HG03064 (cell line): ENCODE results near the gene SERPINA6.
A peak's percentile ranks its signal among the peaks of the same experiment; 100 is the strongest.
"Not testable (repeated sequence)": the region's sequence is repeated elsewhere in the genome, so short reads cannot be mapped to it uniquely, and the experiment has no call there.

ENCODE experiments used
- ATAC-seq: cut with Tn5 transposase; IDR thresholded peaks from one replicate; pipeline ENCODE4 v1.9.1; 2021; ENCODE audit warnings: low read depth; ENCODE audit not compliant: unreplicated experiment

SERPINA6 gene

DNA sequence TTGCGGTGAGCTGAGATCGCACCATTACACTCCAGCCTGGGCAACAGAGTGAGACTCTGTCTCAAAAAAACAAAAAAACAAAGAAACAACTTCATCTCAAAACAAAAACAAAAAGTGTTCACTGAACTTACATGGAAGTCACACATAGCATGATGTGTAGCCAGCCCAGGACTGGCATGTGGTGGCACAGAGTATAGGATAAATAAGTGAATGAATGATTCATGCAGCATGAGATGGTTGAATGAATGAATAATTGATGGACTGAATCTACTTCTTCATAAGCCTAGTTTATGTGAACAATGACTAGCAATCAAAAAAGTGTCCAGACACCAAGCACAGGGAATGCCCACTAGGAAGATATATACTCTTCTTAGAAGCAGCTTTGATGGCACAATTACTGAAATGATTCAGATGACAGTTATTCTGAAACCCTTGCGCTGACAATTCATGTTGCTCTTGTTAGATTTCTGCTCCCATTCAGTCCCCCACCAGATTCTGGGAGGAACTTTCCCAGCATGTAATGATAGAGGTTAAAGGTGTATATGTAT is 31.6 kb upstream of the SERPINA6 start:
- no peak for ATAC-seq

GRCh38 chr14:94354190-94354589 is 31.1 kb upstream of the SERPINA6 start:
- ATAC-seq, result not testable (repeated sequence)

DNA sequence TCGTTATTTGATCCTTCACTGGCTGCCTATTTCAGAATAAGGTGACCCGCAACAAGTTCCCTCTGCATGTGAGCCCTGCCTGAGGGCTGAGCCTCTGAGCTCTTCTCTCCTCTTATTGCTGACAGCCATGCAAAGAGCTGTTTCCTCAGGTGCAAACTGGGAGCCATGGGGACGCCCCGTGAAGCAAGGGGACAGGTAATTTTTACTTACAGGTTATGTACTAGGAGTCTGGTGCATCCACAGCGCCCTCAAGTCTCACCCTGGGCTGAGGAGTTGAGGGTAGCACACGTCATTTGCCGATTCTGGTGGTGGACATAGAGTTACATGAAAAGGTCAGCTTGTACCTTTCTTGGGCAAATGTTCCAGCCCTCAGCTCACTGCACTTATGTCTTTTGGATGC is 26.1 kb upstream of the SERPINA6 start:
- no peak for ATAC-seq

GRCh38 chr14:94348836-94349235 is 25.7 kb upstream of the SERPINA6 start:
- ATAC-seq, result no peak

DNA sequence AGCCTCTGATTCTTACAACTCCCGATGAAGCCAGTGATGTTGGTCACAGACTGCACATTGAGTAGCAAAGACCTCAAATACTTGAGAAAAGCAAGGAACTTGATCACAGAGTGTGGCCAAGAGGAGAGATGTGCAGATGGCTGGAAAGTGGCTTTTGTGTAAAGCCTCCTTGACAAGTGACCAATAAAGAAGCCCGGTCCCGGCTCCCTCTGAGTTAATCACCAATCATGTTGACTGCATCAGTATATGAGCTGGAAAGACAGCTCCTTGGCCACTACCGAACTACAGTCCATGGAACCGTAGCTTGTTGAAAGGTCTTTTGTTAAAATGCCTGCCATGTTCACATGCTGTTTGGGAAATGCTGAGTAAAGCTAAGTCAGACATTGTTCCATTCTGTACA is 23.7 kb upstream of the SERPINA6 start:
- ATAC-seq, result peak; percentile 7

- ATAC-seq, result peak; percentile 54
Measured at GRCh38 chr14:94346065-94346786, 23.1 kb upstream of the SERPINA6 start.

DNA sequence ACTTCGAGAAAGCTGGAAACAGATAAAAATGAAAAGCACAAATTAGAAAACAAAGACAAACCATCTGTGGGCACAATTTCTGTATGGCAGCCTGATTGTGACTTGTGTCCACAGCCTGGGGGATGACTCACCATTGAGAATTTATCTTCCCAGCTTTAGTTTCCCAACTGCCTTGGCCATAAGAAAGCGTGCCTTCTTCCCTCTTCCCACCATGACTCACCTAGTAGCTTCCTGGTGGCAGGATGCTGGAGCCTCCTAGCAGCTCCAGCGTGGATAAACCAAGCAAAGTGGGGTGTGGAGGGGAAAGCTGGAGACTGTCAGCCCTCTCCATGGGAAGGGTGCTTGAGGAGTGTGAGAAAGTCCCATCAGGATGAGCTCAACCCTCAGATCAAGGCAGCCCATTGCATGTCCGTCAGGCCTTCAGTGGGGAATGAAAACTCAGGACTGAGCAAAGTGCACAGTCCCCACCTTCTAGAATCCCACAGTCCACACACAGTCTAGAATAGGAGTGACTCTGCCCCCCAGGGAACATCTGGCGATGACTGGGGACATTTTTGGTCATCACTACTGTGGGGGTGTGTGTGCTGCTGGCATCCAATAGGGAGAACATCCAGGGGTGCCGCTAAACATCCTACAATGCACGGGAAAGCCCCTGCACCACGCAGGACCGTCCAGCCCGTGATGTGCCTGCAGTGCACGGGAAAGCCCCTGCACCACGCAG is 22.4 kb upstream of the SERPINA6 start:
- ATAC-seq, result no peak

GRCh38 chr14:94344389-94344788 is 21.3 kb upstream of the SERPINA6 start:
- no peak for ATAC-seq

- no peak for ATAC-seq
Measured at GRCh38 chr14:94343238-94344005, 20.3 kb upstream of the SERPINA6 start.

- no peak for ATAC-seq
Measured at GRCh38 chr14:94342334-94342934, 19.3 kb upstream of the SERPINA6 start.

- no peak for ATAC-seq
Measured at GRCh38 chr14:94341656-94342333, 18.7 kb upstream of the SERPINA6 start.

DNA sequence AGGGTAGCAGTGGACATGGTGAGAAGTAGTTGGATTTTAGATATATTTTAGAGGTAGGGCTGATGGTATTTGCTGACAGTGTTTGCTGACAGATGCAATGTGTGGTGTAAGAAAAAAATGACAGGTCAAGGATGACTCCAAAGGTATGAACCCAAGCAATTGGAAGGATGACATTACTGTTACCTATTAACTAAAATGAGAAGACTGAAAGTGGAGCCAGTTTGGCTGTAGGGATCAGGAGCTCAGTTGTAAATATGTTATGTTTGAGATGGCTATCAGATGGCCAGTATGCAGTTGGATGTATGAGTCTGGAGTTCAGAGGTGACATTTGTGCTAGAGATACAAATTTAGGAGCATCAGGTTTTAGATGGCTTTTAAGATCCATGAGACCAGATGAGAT is 17.4 kb upstream of the SERPINA6 start:
- ATAC-seq, result no peak

GRCh38 chr14:94338023-94338422 is 14.9 kb upstream of the SERPINA6 start:
- no peak for ATAC-seq

GRCh38 chr14:94337274-94337673 is 14.1 kb upstream of the SERPINA6 start:
- ATAC-seq, result no peak

- no peak for ATAC-seq
Measured at GRCh38 chr14:94334872-94335271, 11.7 kb upstream of the SERPINA6 start.

GRCh38 chr14:94332587-94332986 is 9.5 kb upstream of the SERPINA6 start:
- no peak for ATAC-seq

GRCh38 chr14:94332063-94332583 is 9.0 kb upstream of the SERPINA6 start:
- ATAC-seq, result no peak

DNA sequence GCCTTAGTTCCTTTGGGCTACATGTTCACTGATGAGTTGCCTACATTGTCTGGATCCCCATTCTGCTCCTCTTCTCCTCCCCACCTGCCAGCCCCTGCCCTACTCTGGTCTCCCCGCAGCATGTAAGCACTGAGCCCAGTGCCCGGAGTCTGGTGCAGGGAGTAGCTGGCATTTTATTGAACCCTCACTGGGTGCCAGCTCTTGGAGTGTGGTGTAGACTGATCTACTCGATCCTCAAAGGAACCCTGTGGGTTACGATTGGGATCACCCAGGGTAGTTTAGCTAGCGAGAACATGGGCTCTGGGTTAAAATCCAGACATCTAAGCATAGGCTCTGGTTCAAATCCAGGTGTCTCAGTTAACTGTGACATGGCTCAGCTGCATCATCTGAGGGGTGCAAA is 8.3 kb upstream of the SERPINA6 start:
- ATAC-seq, result no peak

GRCh38 chr14:94330857-94331256 is 7.7 kb upstream of the SERPINA6 start:
- ATAC-seq, result no peak

DNA sequence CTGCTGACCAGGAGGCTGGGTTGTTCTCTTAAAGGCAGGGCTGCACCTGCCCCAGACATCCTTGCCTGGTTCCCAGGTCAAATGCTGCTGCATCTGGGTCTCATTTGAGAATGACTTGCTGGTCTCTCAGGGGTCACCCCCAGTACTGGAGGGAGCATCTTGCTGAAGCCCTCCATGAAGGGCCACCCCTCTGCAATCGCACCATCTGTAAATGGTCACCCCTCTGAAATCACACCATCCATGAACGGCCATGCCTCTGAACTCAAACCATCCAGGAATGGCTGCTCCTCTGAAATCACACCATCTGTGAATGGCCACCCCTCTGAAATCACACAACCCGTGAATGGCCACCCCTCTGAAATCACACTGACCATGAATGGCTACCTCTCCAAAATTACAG is 7.3 kb upstream of the SERPINA6 start:
- ATAC-seq, result no peak
